NCI-H226 (cell line): ENCODE data around the gene MREG.

ENCODE experiments used
- DNase-seq: peaks from one replicate; pipeline ENCODE4 v3.0.0-alpha.2; 2015

The MREG gene

GRCh38 chr2:215915441-215915840, 97.9 kb downstream of the MREG start:
- DNase-seq, result no peak

GRCh38 chr2:215914777-215915165, 98.6 kb downstream of the MREG start:
- DNase-seq, result no peak

DNA sequence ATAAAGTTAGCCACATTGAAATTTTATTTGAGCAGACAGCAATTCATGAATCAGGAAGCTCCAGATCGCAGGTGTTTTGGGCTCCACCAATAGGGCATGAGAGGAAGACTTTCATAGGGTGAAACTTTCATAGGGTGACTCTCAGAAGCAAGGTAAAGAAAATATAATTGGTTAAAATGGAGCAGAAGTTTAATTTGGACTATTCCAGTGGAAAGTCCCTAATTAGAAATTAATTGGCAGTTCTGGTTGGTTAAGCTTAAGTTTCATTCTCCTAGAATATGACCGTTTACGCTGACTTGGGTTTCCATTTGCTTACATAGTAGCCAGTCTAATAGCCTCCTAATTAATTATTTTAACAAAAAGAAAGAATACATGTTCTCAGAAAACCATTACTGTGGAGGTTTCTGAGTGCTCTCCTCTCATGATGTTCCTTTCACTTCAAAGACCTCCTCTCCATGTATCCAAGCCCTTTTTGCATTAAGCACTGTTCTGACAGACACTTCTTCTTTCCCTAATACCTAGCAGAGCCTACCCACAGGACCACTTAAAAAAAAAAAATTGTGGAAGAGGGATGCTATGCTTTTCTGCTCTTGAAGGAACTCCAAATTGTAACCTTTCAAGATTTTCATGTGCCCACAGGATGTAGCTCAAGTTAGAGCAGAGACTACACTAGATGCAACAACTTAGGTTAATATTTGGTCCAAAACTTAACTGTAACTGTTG, 99.1 kb downstream of the MREG start:
- no peak for DNase-seq

- DNase-seq, result no peak
These were observed 101.0 kb downstream of the MREG start for GRCh38 chr2:215912299-215912842.

DNA sequence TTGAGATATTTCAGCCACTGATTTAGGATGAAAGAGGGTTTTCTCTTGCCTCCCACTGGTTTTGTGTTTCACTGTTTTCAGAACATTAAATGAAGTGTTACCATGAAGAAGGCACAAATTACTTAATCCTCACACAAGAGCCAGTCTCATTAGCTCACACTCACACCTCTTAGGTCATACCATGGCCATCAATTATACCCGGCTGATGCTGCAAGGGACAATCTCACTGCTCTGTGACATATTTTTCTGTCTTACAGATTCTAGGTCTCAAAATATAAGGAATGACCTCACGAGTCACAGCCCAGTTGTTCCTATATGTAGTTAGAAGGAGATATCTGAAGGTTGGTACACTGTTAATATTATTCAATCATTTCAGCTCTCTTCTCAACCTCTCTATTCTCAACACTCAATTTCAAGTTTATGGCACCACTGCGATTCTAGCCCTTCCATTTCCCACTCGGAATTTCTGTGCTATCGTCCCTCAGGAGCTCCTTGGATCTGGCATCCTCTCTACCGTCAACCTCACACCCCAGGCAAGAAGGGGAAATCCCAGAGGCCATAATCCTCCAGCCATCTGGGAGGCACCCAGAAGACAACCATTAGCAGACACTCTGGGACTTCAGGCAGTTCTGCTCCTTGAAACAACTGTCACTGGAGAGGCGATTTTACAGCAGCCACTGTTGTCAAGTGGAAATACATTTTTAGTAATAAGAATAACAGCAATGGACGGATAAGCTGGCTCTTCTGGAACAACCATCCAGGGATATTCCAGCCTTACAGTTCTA, 101.9 kb downstream of the MREG start:
- DNase-seq, result no peak

DNA sequence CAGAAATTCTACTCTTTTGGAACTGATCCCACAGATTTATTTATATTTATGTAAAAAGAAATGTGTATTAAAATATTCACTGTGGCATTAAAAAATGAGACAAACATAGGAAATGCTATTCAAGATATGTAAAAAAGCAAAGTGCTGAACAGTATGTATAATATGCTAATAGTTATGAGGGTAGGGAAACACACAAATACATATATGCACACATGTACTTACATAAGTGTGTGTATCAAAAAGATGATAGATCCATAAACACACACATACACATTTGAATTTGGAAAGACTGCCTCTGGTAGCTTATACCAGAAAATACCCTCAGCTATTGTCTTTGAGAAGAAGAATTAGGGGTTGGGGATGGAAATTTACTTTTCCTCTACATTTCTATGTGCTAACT, 103.2 kb downstream of the MREG start:
- DNase-seq, result no peak

DNA sequence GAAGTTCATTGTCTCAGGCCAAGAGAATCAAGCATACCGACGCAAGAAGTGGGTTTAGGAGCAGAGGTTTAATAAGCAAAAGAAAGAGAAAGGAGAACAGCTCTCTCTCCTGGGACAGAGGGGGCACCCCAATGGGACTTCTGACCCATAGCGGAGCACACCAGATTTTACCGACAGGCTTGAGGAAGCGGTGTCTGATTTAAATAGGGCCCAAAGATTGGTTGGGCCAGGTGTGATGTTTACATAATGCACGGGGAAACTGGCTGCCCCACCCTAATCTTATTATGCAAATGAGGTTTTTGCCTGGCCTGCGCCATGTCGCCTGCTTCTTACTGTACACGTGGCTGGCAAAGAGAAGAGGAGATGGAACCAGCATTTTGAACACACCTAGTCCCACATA, 106.2 kb downstream of the MREG start:
- no peak for DNase-seq

DNA sequence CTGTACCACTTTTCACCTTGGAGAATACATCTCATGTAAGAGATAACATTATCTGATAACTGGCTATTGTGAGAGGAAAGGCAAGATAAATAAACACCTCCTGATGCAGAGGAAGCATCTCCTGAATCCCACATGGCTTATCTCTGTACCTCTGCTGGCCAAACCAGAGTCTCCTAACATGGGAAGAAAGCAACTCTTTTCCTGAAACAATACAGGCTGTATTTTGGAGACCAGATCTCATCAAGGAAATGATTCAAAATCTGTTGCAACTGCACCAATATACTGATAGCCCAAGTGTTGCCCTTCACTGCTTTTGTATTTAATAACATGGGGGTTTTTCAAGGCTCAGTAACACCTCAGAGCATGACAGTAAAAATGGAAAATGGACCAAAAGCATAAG, 106.9 kb downstream of the MREG start:
- no peak for DNase-seq

DNA sequence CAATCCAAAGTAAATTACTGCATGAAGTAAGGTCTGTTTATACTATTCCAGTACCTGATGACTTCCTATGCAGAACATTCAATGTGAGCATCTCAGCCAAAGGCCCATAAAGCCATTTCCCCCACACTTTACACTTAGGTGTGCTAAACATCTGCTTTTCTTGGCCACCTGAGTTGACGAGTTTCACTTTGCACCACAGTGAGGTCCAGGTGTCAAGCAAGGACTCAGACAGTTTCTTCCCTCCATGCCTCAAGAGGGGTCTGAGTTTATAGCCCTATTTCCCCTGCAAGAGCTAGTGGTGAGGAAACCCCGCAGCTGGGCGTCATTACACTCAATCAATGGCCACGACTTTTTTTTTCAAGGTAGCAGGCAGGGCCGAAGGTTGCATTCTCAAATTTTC, 107.7 kb downstream of the MREG start:
- DNase-seq, result no peak

DNA sequence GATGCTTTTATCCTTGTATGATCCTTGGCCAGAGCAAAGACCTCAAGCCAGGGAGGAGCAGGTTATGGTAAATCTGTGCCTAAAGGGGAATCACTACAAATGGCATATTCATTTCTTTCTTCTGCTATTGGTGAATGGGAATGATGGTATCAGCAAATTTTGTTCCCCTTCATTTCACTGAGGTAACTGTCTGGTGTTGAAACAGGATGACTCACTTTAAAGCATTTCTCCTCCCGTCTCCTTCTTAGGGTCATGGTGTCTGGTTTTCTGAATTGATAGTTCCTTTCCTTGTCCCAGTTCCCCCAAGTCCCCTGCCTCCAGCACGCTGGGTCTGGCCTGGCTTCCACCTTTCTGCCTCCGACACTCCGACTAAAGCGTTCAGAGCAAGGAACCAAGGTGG, 109.2 kb downstream of the MREG start:
- DNase-seq, result peak; percentile 14

- DNase-seq, result no peak
These were observed 110.1 kb downstream of the MREG start for GRCh38 chr2:215903203-215903602.

DNA sequence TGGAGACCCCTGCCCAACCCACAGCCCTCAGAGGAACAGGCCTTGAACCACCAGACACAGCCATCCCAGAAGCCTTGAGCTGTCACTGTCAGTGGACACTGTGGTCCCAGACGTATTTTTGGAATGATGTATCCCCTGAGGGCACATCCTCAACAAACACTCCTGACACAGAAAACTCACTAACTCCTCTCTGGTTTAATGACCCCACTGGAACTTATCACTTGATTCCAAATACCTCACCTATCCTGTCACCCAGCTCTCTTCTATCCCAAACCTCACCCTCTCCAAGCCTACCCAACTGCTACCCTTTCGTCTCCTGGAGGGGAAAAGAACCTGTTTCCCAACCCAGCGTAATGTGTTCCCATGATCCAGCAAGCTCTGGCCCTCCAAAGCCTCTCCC, 111.6 kb downstream of the MREG start:
- no peak for DNase-seq

- DNase-seq, result no peak
These were observed 112.5 kb downstream of the MREG start for GRCh38 chr2:215900843-215901242.

DNA sequence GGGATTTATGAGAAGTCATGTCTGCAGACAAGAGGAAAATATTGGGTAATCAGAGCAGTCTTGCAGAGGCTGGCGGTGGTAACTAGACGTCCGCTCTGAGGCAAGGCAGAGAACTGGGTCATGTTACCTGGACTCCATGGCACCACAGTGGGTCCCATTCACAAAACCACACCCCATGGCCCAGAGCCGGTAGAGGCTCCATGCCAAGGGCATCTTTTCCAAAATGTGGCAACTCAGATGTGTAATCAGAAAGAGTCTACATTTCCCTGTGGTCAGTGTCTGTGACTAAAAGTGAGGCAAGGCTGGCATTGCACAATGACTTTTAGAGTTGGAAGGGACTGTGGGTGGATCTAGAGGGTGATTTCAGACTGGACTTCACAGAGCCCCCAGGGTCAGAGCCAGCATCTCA, 113.1 kb downstream of the MREG start:
- DNase-seq, result peak; percentile 22

GRCh38 chr2:215899141-215900074, 113.9 kb downstream of the MREG start:
- DNase-seq, result no peak

DNA sequence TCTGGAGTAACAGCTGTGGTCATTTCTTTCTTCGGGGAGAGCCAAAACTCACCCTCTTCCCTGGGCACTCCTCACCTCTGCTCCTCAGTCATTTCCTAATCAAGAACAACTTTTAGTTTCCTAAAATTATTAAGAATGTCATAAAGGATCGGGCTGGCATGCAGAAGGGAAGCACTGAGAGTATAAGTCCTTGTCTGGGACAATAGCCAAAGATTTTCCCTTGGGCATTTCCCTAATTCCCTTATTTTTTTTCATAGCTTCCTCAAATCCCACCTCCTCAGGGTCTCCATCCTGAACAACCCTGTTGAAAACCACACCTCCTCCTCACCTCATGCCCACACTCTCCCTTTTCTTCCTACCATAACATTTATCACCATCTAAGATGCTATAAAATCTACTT, 115.0 kb downstream of the MREG start:
- no peak for DNase-seq

- DNase-seq, result no peak
These were observed 116.4 kb downstream of the MREG start for GRCh38 chr2:215896921-215897320.

- no peak for DNase-seq
These were observed 118.0 kb downstream of the MREG start for GRCh38 chr2:215895330-215895729.
